Adrenal gland (tissue), 12 donors: ENCODE measurements around the gene C6orf120. TPM values are rescaled to one million over a fixed set of nuclear protein-coding genes. Genes with fewer than 3 reads are reported as not detected.

Source experiments
- DNase-seq, 7 donors: peaks; one replicate each; pipeline ENCODE4 v3.0.0-alpha.2; 2019 to 2020
- H3K27ac ChIP-seq, 5 donors: fragments of 200-600 bp; sonication (generic) in 4 of 5; 1 replicate in 3 of 5; 2 replicates in 2 of 5; pipeline versions ENCODE4 v1.5.1 to v1.8.0; 2016 to 2020; ENCODE audit warnings: mild to moderate bottlenecking in 1 of 5
- H3K27me3 ChIP-seq: fragments of 200-600 bp; 2 replicates; pipeline ENCODE4 v1.8.0; 2021
- H3K36me3 ChIP-seq, 2 donors: fragments of 200-600 bp; replicated peaks in 1 of 2; 1 replicate in 1 of 2; 2 replicates in 1 of 2; pipeline versions ENCODE4 v1.5.1 to v1.8.0; 2018 to 2022
- H3K4me1 ChIP-seq, 2 donors: fragments of 200-600 bp; replicated peaks in 1 of 2; 1 replicate in 1 of 2; 2 replicates in 1 of 2; pipeline versions ENCODE4 v1.5.1 to v1.8.0; 2018 to 2021
- H3K4me3 ChIP-seq, 4 donors: fragments of 200-600 bp; sonication (generic) in 3 of 4; one replicate each; pipeline ENCODE4 v1.5.1; 2016 to 2018
- H3K9me3 ChIP-seq, 3 donors: fragments of 200-600 bp; sonication (generic) in 1 of 3; replicated peaks in 1 of 3; 1 replicate in 2 of 3; 2 replicates in 1 of 3; pipeline versions ENCODE4 v1.5.1 to v1.8.0; 2016 to 2021
- CTCF ChIP-seq, 6 experiments: fragments of 450-650 bp in 4 of 6; fragments of 200-600 bp in 2 of 6; sonication (generic) in 1 of 6; IDR thresholded peaks; 1 replicate in 5 of 6; 2 replicates in 1 of 6; pipeline versions ENCODE4 v1.5.1 to v1.8.0; 2016 to 2021; ENCODE audit warnings: antibody characterized with exemption in 6 of 6, mild to moderate bottlenecking in 2 of 6, moderate library complexity in 1 of 6
- POLR2A ChIP-seq, 2 donors: fragments of 450-650 bp; IDR thresholded peaks; one replicate each; pipeline ENCODE4 v1.6.1; 2017; ENCODE audit warnings: antibody characterized with exemption in 2 of 2, mild to moderate bottlenecking in 2 of 2, moderate library complexity in 1 of 2
- WGBS, 4 donors: extraction: QIAGEN DNeasy Blood & Tissue Kit in 2 of 4; methylation state at CpG; one replicate each; pipeline versions ENCODE4 v1.1.5 to v1.1.7; 2013 to 2017; 5-methylcytosine and 5-hydroxymethylcytosine counted together
- intact Hi-C, 2 donors: fragments of 100-400 bp; cut with DNase I; formaldehyde crosslinking; loops; one replicate each; pipeline versions ENCODE4 v1.14.1 to v1.15.0; 2022 to 2023
- polyA plus RNA-seq, 3 donors: library from polyadenylated mRNA; stranded (reverse); fragments of 200-250 nt in 2 of 3; fragments of 350-450 nt in 1 of 3; fragmentation: Illumina TruSeq in 1 of 3; extraction: RNeasy Lipid Tissue Mini Kit (QIAGEN cat#74804) in 1 of 3; gene quantifications; one replicate each; pipeline ENCODE4 v1.2.3, GENCODE V29; 2013 to 2014
- total RNA-seq, 9 donors: library from RNA; depleted of rRNA in 4 of 9; stranded (reverse); fragments of >200 nt in 4 of 9; fragments of 120-200 nt in 1 of 9; fragmentation: NEBNext Ultra II Directional in 1 of 9; extraction: Animal tissue kit (Norgen Biotek cat#: 25700) in 1 of 9; gene quantifications; one replicate each; pipeline versions ENCODE4 v1.1.0 to v1.2.4, GENCODE V29; 2013 to 2023
- donor health status: healthy with polysubstance abuse.
- donor health status: Bipolar disorder and iron deficiency.
- donor health status: DM: yes; HTN: yes; CAD: no.
- donor health status: DM: no; HTN: no; CAD: no.
- donor health status: DM: no; HTN: no; CAD: no.
- donor health status: DM: yes; HTN: yes; CAD: no.

The C6orf120 gene
- total and polyA plus RNA-seq, 12 donors: 5.0 to 59.9 (median 40.5) TPM

GRCh38 chr6:169710009-169710408 lies 8.1 kb downstream of the C6orf120 start:
- Histone ChIP-seq H3K4me3 (no peak overlapping the region), H3K36me3 (peaks cover 0 to 57% of the 10 kb centered on the region in 2 donors), H3K27me3 (no peaks in the 10 kb centered on the region), H3K9me3 (no peaks in the 10 kb centered on the region), H3K4me1 (peaks cover 0 to 6% of the 10 kb centered on the region in 2 donors), H3K27ac (no peak overlapping the region)
- no peak for DNase-seq
- TF ChIP-seq CTCF (IDR thresholded peaks at IDR 0.05) (no peak), POLR2A (IDR thresholded peaks at IDR 0.05) (no peak)
- 60 to 80% (median 69%) methylated on average over 3 of the region's 3 CpGs for WGBS, 4 donors
- intact Hi-C loops: no loop called here

- Histone ChIP-seq H3K4me3 (no peak overlapping the region), H3K9me3 (no peaks in the 10 kb centered on the region), H3K27ac (no peak overlapping the region), H3K36me3 (peaks cover 0 to 70% of the 10 kb centered on the region in 2 donors), H3K4me1 (no peaks in the 10 kb centered on the region), H3K27me3 (no peaks in the 10 kb centered on the region)
- 86 to 94% (median 90%) methylated on average over 2 of the region's 2 CpGs for WGBS, 4 donors
- intact Hi-C loops: no loop called here
- TF ChIP-seq POLR2A (IDR thresholded peaks at IDR 0.05) (no peak), CTCF (IDR thresholded peaks at IDR 0.05) (no peak)
- DNase-seq: no peak
Observed at GRCh38 chr6:169714178-169714577, 12.3 kb downstream of the C6orf120 start.

- Histone ChIP-seq H3K36me3 (peaks cover 0 to 66% of the 10 kb centered on the region in 2 donors), H3K9me3 (no peaks in the 10 kb centered on the region), H3K27me3 (no peaks in the 10 kb centered on the region), H3K4me3 (no peak overlapping the region), H3K27ac (no peak overlapping the region), H3K4me1 (peaks cover 0 to 2% of the 10 kb centered on the region in 2 donors)
- 92 to 96% (median 95%) methylated on average over 9 of the region's 9 CpGs for WGBS, 4 donors
- TF ChIP-seq CTCF (IDR thresholded peaks at IDR 0.05): no peak
- TF ChIP-seq POLR2A (IDR thresholded peaks at IDR 0.05): no peak
- intact Hi-C loops: no loop called here
- no peak for DNase-seq
Observed at GRCh38 chr6:169714595-169714994, 12.7 kb downstream of the C6orf120 start.

- WGBS, 4 donors: 71 to 81% (median 79%) methylated on average over 4 of the region's 4 CpGs
- intact Hi-C loops: no loop called here
- TF ChIP-seq POLR2A (IDR thresholded peaks at IDR 0.05) (no peak), CTCF (IDR thresholded peaks at IDR 0.05) (no peak)
- Histone ChIP-seq H3K4me1 (peaks cover 10 to 32% of the 10 kb centered on the region in 2 donors), H3K9me3 (no peaks in the 10 kb centered on the region), H3K27ac (no peak overlapping the region), H3K4me3 (no peak overlapping the region), H3K36me3 (peaks cover 0 to 26% of the 10 kb centered on the region in 2 donors), H3K27me3 (no peaks in the 10 kb centered on the region)
- no peak for DNase-seq
Observed at GRCh38 chr6:169719117-169719516, 17.2 kb downstream of the C6orf120 start.
